Medulla oblongata (tissue), 1 donor: Measurements from ENCODE around the gene RAB38.

ENCODE experiments used
- DNase-seq: peaks from one replicate; pipeline ENCODE4 v3.0.0-alpha.2; 2015; ENCODE audit errors: extremely low spot score

The RAB38 gene

GRCh38 chr11:88169881-88170280 lies 5.4 kb downstream of the RAB38 start:
- no peak for DNase-seq

- no peak for DNase-seq
These were observed 5.8 kb downstream of the RAB38 start for GRCh38 chr11:88169471-88169870.

GRCh38 chr11:88167853-88168252 lies 7.4 kb downstream of the RAB38 start:
- DNase-seq, result no peak

- no peak for DNase-seq
These were observed 10.2 kb downstream of the RAB38 start for GRCh38 chr11:88164806-88165585.

GRCh38 chr11:88164320-88164719 lies 10.9 kb downstream of the RAB38 start:
- DNase-seq, result no peak

- no peak for DNase-seq
These were observed 17.2 kb downstream of the RAB38 start for GRCh38 chr11:88158081-88158480.

- no peak for DNase-seq
These were observed 17.9 kb downstream of the RAB38 start for GRCh38 chr11:88157370-88157769.

GRCh38 chr11:88152381-88152780 lies 22.9 kb downstream of the RAB38 start:
- DNase-seq, result no peak

- no peak for DNase-seq
These were observed 23.5 kb downstream of the RAB38 start for GRCh38 chr11:88151709-88152265.

- DNase-seq, result no peak
These were observed 29.1 kb downstream of the RAB38 start for GRCh38 chr11:88146106-88146505.

- no peak for DNase-seq
These were observed 35.4 kb downstream of the RAB38 start for GRCh38 chr11:88139865-88140264.

GRCh38 chr11:88131764-88132470 lies 43.3 kb downstream of the RAB38 start:
- no peak for DNase-seq

GRCh38 chr11:88122956-88123355 lies 52.3 kb downstream of the RAB38 start:
- DNase-seq, result no peak

- DNase-seq, result no peak
These were observed 55.7 kb downstream of the RAB38 start for GRCh38 chr11:88119561-88119960.

- DNase-seq, result no peak
These were observed 57.9 kb downstream of the RAB38 start for GRCh38 chr11:88117281-88117858.

- DNase-seq, result no peak
These were observed 59.2 kb downstream of the RAB38 start for GRCh38 chr11:88115828-88116755.

GRCh38 chr11:88114486-88115045 lies 60.7 kb downstream of the RAB38 start:
- no peak for DNase-seq

GRCh38 chr11:88106666-88107065 lies 68.6 kb downstream of the RAB38 start:
- DNase-seq, result no peak

GRCh38 chr11:88105951-88106350 lies 69.3 kb downstream of the RAB38 start:
- DNase-seq, result no peak

- DNase-seq, result no peak
These were observed 69.7 kb downstream of the RAB38 start for GRCh38 chr11:88105526-88105925.

- no peak for DNase-seq
These were observed 70.8 kb downstream of the RAB38 start for GRCh38 chr11:88104408-88104807.
